GM12878 (cell line): ENCODE measurements around the gene WDR19. TPM values are rescaled to one million over a fixed set of nuclear protein-coding genes. Genes with fewer than 3 reads are reported as not detected.

ENCODE experiments used
- ATAC-seq: fragments of 200-7000 bp; cut with Tn5 transposase; 3 replicates; pipeline ENCODE4 v1.9.1; 2020; ENCODE audit warnings: mild to moderate bottlenecking, moderate library complexity
- BruUV-seq: library from RNA; stranded (reverse); fragments of 400-500 nt; replicated peaks from 2 replicates; lab custom pipeline; 2021; lab: Mats Ljungman, UMichigan
- CTCF ChIA-PET: fragments of 300-600 bp; sonication (Branson Sonifier 250); formaldehyde crosslinking; extraction: SDS; loops from one replicate; lab custom pipeline; 2021; ENCODE audit warnings: inconsistent platforms; lab: Yijun Ruan, JAX
- POLR2A ChIA-PET: fragments of 350-600 bp; formaldehyde crosslinking; extraction: SDS; loops from one replicate; lab custom pipeline; 2021; ENCODE audit warnings: inconsistent platforms; lab: Charles Lee
- RAD21 ChIA-PET: fragments of 300-600 bp; sonication (Branson Sonifier 250); formaldehyde crosslinking; loops from one replicate; lab custom pipeline; 2023; ENCODE audit warnings: antibody characterized with exemption; ENCODE audit not compliant: unreplicated experiment; lab: Charles Lee
- SMC1A ChIA-PET: fragments of 300-600 bp; sonication (Branson Sonifier 250); formaldehyde crosslinking; loops from one replicate; lab custom pipeline; 2023; ENCODE audit not compliant: unreplicated experiment, uncharacterized antibody; lab: Charles Lee
- DNase-seq: peaks from one replicate; pipeline ENCODE4 v3.0.0-alpha.2; 2011; ENCODE audit warnings: low read depth, low spot score
- FAIRE-seq: peaks from 3 replicates; lab custom pipeline; 2011; peaks lifted over from hg19 to GRCh38; lab: Jason Lieb, UNC
- H2AFZ ChIP-seq: 2 replicates; pipeline ENCODE4 v1.6.0; 2011; ENCODE audit warnings: low read depth, low read length, control low read depth; ENCODE audit not compliant: control insufficient read depth
- H3K27ac ChIP-seq: 2 replicates; pipeline ENCODE4 v1.5.1; 2011; ENCODE audit warnings: control low read depth; ENCODE audit not compliant: control insufficient read depth, insufficient read depth
- H3K27me3 ChIP-seq, 2 experiments: replicated peaks in 1 of 2; 2 replicates each; pipeline versions ENCODE4 v1.6.0 to v1.6.1; 2011; ENCODE audit warnings: low read length in 1 of 2; ENCODE audit not compliant: control insufficient read depth in 2 of 2, insufficient read depth in 2 of 2
- H3K36me3 ChIP-seq, 2 experiments: 2 replicates each; pipeline ENCODE4 v1.5.1; 2011; ENCODE audit warnings: low read length in 1 of 2; ENCODE audit not compliant: control insufficient read depth in 2 of 2, insufficient read depth in 2 of 2
- H3K4me1 ChIP-seq: 2 replicates; pipeline ENCODE4 v1.6.1; 2011; ENCODE audit warnings: mild to moderate bottlenecking, low read length, moderate library complexity, mixed read lengths; ENCODE audit not compliant: control insufficient read depth, insufficient read depth
- H3K4me2 ChIP-seq: 2 replicates; pipeline ENCODE4 v1.6.0; 2011; ENCODE audit warnings: control low read depth; ENCODE audit not compliant: control insufficient read depth, insufficient read depth
- H3K4me3 ChIP-seq: fragments of 200-600 bp; sonication (generic); 2 replicates; pipeline ENCODE4 v1.5.1; 2016
- H3K79me2 ChIP-seq: 2 replicates; pipeline ENCODE4 v1.6.0; 2011; ENCODE audit warnings: low read length; ENCODE audit not compliant: control insufficient read depth, insufficient read depth
- H3K9ac ChIP-seq: 2 replicates; pipeline ENCODE4 v1.8.0; 2011; ENCODE audit warnings: low read length, control low read depth, mixed read lengths; ENCODE audit not compliant: control insufficient read depth, insufficient read depth
- H3K9me3 ChIP-seq: replicated peaks from 3 replicates; pipeline ENCODE4 v1.5.1; 2011; ENCODE audit warnings: mild to moderate bottlenecking, low read length; ENCODE audit not compliant: control insufficient read depth, insufficient read depth
- H4K20me1 ChIP-seq: 2 replicates; pipeline ENCODE4 v1.6.0; 2011; ENCODE audit not compliant: control insufficient read depth, insufficient read depth
- EGR1 ChIP-seq, 2 experiments: IDR thresholded peaks; 1 replicate in 1 of 2; 2 replicates in 1 of 2; pipeline ENCODE4 v1.6.1; 2011 to 2012; ENCODE audit warnings: low read depth in 2 of 2, low read length in 2 of 2, borderline replicate concordance in 1 of 2, mild to moderate bottlenecking in 1 of 2, moderate library complexity in 1 of 2
- FOS ChIP-seq: IDR thresholded peaks from 3 replicates; pipeline ENCODE4 v1.6.1; 2011; ENCODE audit warnings: borderline replicate concordance; ENCODE audit not compliant: insufficient read length; ENCODE audit errors: extremely low read depth
- FOXK2 ChIP-seq: fragments of 450-650 bp; IDR thresholded peaks from 2 replicates; pipeline ENCODE4 v1.6.1; 2017; ENCODE audit warnings: mild to moderate bottlenecking, moderate library complexity
- IRF3 ChIP-seq: fragments of 450-650 bp; IDR thresholded peaks from 2 replicates; pipeline ENCODE4 v1.6.1; 2014; ENCODE audit warnings: mild to moderate bottlenecking
- KLF5 ChIP-seq: fragments of 450-650 bp; IDR thresholded peaks from 2 replicates; pipeline ENCODE4 v1.6.1; 2014; ENCODE audit warnings: mild to moderate bottlenecking; ENCODE audit not compliant: partially characterized antibody
- MEF2A ChIP-seq: IDR thresholded peaks from 2 replicates; pipeline ENCODE4 v1.6.1; 2011; ENCODE audit warnings: low read depth, mild to moderate bottlenecking, low read length, moderate library complexity; ENCODE audit not compliant: insufficient read depth
- MYB ChIP-seq: fragments of 150-350 bp; IDR thresholded peaks from 2 replicates; pipeline ENCODE4 v1.6.1; 2014; ENCODE audit warnings: mild to moderate bottlenecking, low read depth, low read length, borderline replicate concordance
- PAX8 ChIP-seq: fragments of 450-650 bp; IDR thresholded peaks from 2 replicates; pipeline ENCODE4 v1.6.1; 2017; ENCODE audit warnings: mild to moderate bottlenecking, moderate library complexity
- PML ChIP-seq: IDR thresholded peaks from 2 replicates; pipeline ENCODE4 v1.6.1; 2012; ENCODE audit warnings: low read length, inconsistent platforms
- POU2F2 ChIP-seq: IDR thresholded peaks from 3 replicates; pipeline ENCODE4 v1.6.1; 2011; ENCODE audit warnings: low read depth, mild to moderate bottlenecking, low read length, borderline replicate concordance
- RAD51 ChIP-seq: fragments of 450-650 bp; IDR thresholded peaks from 2 replicates; pipeline ENCODE4 v1.6.1; 2016; ENCODE audit warnings: moderate library complexity, mild to moderate bottlenecking, inconsistent platforms
- RB1 ChIP-seq: fragments of 450-650 bp; formaldehyde crosslinking; IDR thresholded peaks from 2 replicates; pipeline ENCODE4 v1.6.1; 2017; ENCODE audit warnings: mild to moderate bottlenecking, borderline replicate concordance
- RELB ChIP-seq: fragments of 450-650 bp; IDR thresholded peaks from 2 replicates; pipeline ENCODE4 v1.6.1; 2017; ENCODE audit warnings: low read depth, mild to moderate bottlenecking, moderate library complexity
- RFX5 ChIP-seq: IDR thresholded peaks from 2 replicates; pipeline ENCODE4 v1.6.1; 2011; ENCODE audit warnings: low read depth, low read length, improper control_type of control experiment
- SIN3A ChIP-seq: IDR thresholded peaks from 2 replicates; pipeline ENCODE4 v1.6.1; 2012; ENCODE audit warnings: low read depth, low read length, improper control_type of control experiment
- SMAD5 ChIP-seq: IDR thresholded peaks from 2 replicates; pipeline ENCODE4 v1.6.1; 2016; ENCODE audit warnings: antibody characterized with exemption, low read depth
- STAT1 ChIP-seq: fragments of 450-650 bp; conservative IDR thresholded peaks from 2 replicates; pipeline ENCODE4 v1.6.1; 2014; ENCODE audit warnings: antibody characterized with exemption, mild to moderate bottlenecking
- TCF7 ChIP-seq: IDR thresholded peaks from 2 replicates; pipeline ENCODE4 v1.6.1; 2014; ENCODE audit warnings: antibody characterized with exemption, borderline replicate concordance
- ZNF622 ChIP-seq: fragments of 450-650 bp; IDR thresholded peaks from 2 replicates; pipeline ENCODE4 v1.6.1; 2017; ENCODE audit warnings: mild to moderate bottlenecking, inconsistent platforms
- WGBS: methylation state at CpG from one replicate; pipeline ENCODE4 v1.1.6; 2016; ENCODE audit warnings: low lambda C conversion rate; ENCODE audit not compliant: insufficient replicate concordance, insufficient coverage; ENCODE audit errors: missing lambda C conversion rate; 5-methylcytosine and 5-hydroxymethylcytosine counted together
- in situ Hi-C: fragments of 300-500 bp; cut with MboI; formaldehyde crosslinking; loops from 9 replicates; pipeline ENCODE4 v1.14.3; 2018; ENCODE audit warnings: mixed read lengths
- intact Hi-C: fragments of 100-400 bp; cut with micrococcal nuclease; formaldehyde crosslinking; loops from one replicate; pipeline ENCODE4 v1.14.2; 2022; ENCODE audit not compliant: unreplicated experiment
- polyA plus RNA-seq, 11 experiments: library from polyadenylated mRNA; depleted of rRNA in 4 of 11; unstranded in 6 of 11; stranded (reverse) in 5 of 11; fragments of >200 nt; fragmentation: Nextera tagmentation in 4 of 11; fragmentation: Illumina TruSeq in 1 of 11; extraction: Ambion mirVana in 4 of 11; extraction: Trizol in 1 of 11; gene quantifications; 1 replicate in 1 of 11; 2 replicates in 10 of 11; pipeline versions ENCODE4 v1.2.1 to v1.2.3, GENCODE V29; 2011 to 2016; ENCODE audit warnings: inconsistent platforms in 2 of 11, missing spikeins in 2 of 11, low read depth in 1 of 11
- total RNA-seq, 4 experiments: library from RNA; depleted of rRNA in 3 of 4; stranded (reverse); fragments of >200 nt in 3 of 4; fragmentation: Illumina TruSeq in 1 of 4; extraction: Trizol in 1 of 4; gene quantifications; 2 replicates each; pipeline versions ENCODE4 v1.2.1 to v1.2.3, GENCODE V29; 2013 to 2021

Gene WDR19
- total and polyA plus RNA-seq, 10 of the 15 experiments (the other 5 are each of a cell fraction or from before 2014, with no cell fraction given) = 3.5 to 15.4 (median 7.3) TPM

- TF ChIP-seq KLF5 = no peak
- TF ChIP-seq, all 136 proteins: peak for 0
Measured at GRCh38 chr4:39259571-39260330, 77.4 kb downstream of the WDR19 start (continued).

GRCh38 chr4:39263895-39264294 lies 81.6 kb downstream of the WDR19 start:
- Histone ChIP-seq H3K4me2 (no peak overlapping the region), H3K27ac (no peak overlapping the region), H3K4me3 (no peak overlapping the region), H4K20me1 (no peaks in the 10 kb centered on the region), H3K79me2 (no peaks in the 10 kb centered on the region), H2AFZ (no peak overlapping the region), H3K36me3 (no peaks in the 10 kb centered on the region), H3K4me1 (no peaks in the 10 kb centered on the region), H3K9me3 (no peaks in the 10 kb centered on the region), H3K9ac (no peak overlapping the region), H3K27me3 (no peaks in the 10 kb centered on the region)
- no peak for FAIRE-seq
- BruUV-seq = no TSS peak
- POLR2A ChIA-PET = no interaction called here
- SMC1A ChIA-PET = interaction anchor here (0.6 kb wide), 1 partner anchor 10 kb away, joined by 3 read pairs; no protein-coding TSS in a partner anchor
- in situ Hi-C loops (no loop called here), intact Hi-C loops (no loop called here)
- ATAC-seq = no peak
- 17% methylated on average over 1 of the region's 2 CpGs for WGBS
- no peak for DNase-seq
- no peak for TF ChIP-seq TCF7
- TF ChIP-seq EGR1 (IDR thresholded peaks at IDR 0.05; ENCODE audit: borderline replicate concordance in 1 of 2, low read depth in 2 of 2, low read length in 2 of 2) = no peak
- no peak for TF ChIP-seq MYB
- no peak for TF ChIP-seq ZNF622
- no peak for TF ChIP-seq MEF2A
- no peak for TF ChIP-seq IRF3
- TF ChIP-seq SIN3A = no peak
- no peak for TF ChIP-seq PAX8
- TF ChIP-seq FOS = no peak
- no peak for TF ChIP-seq SMAD5
- no peak for TF ChIP-seq RB1
- TF ChIP-seq RFX5 = no peak
- no peak for TF ChIP-seq RAD51
- TF ChIP-seq RELB = no peak
- TF ChIP-seq FOXK2 = no peak
- TF ChIP-seq PML = no peak
- TF ChIP-seq POU2F2 = no peak
- TF ChIP-seq STAT1 = no peak
- RAD21 ChIA-PET = no interaction called here
- CTCF ChIA-PET = no interaction called here
